NAMALWA (cell line): ENCODE data around the gene CFAP97D1.

Experiments used
- DNase-seq: peaks from one replicate; pipeline ENCODE4 v3.0.0-alpha.2; 2015; ENCODE audit warnings: low spot score

CFAP97D1 gene

GRCh38 chr17:43780135-43780534 lies at the start of gene CFAP97D1:
Gene CFAP97D1, plus strand, starts transcription at chr17:43780435. Its CDS starts 28 bp downstream, at chr17:43780463.
- DNase-seq, result no peak

- DNase-seq, result no peak
These were observed 47.3 kb upstream of the CFAP97D1 start for GRCh38 chr17:43732958-43733357.

- no peak for DNase-seq
These were observed 46.3 kb upstream of the CFAP97D1 start for GRCh38 chr17:43733956-43734355.

- DNase-seq, result no peak
These were observed 45.9 kb upstream of the CFAP97D1 start for GRCh38 chr17:43734376-43734775.

- no peak for DNase-seq
These were observed 43.8 kb upstream of the CFAP97D1 start for GRCh38 chr17:43736389-43736788.

GRCh38 chr17:43737722-43738121 lies 42.5 kb upstream of the CFAP97D1 start:
- no peak for DNase-seq

- DNase-seq, result no peak
These were observed 39.7 kb upstream of the CFAP97D1 start for GRCh38 chr17:43740541-43740940.

GRCh38 chr17:43741636-43742035 lies 38.6 kb upstream of the CFAP97D1 start:
- DNase-seq, result no peak

GRCh38 chr17:43745541-43745940 lies 34.7 kb upstream of the CFAP97D1 start:
- DNase-seq, result no peak

- no peak for DNase-seq
These were observed 30.1 kb upstream of the CFAP97D1 start for GRCh38 chr17:43750153-43750552.

GRCh38 chr17:43753493-43754129 lies 26.6 kb upstream of the CFAP97D1 start:
- DNase-seq, result no peak

GRCh38 chr17:43754947-43755346 lies 25.3 kb upstream of the CFAP97D1 start:
- DNase-seq, result no peak

- DNase-seq, result no peak
These were observed 24.8 kb upstream of the CFAP97D1 start for GRCh38 chr17:43755389-43755875.

GRCh38 chr17:43756201-43756600 lies 24.0 kb upstream of the CFAP97D1 start:
- no peak for DNase-seq

GRCh38 chr17:43757171-43757660 lies 23.0 kb upstream of the CFAP97D1 start:
- no peak for DNase-seq

GRCh38 chr17:43758086-43758485 lies 22.1 kb upstream of the CFAP97D1 start:
- no peak for DNase-seq

- DNase-seq, result no peak
These were observed 21.6 kb upstream of the CFAP97D1 start, which contains the start of gene SOST for GRCh38 chr17:43758497-43759174. Gene SOST, minus strand, starts transcription at chr17:43758791. Its CDS starts 50 bp downstream, at chr17:43758741.

- no peak for DNase-seq
These were observed 20.4 kb upstream of the CFAP97D1 start for GRCh38 chr17:43759836-43760235.

- DNase-seq, result peak; percentile 88
These were observed 19.9 kb upstream of the CFAP97D1 start for GRCh38 chr17:43760254-43760852.

GRCh38 chr17:43766413-43767052 lies 13.7 kb upstream of the CFAP97D1 start:
- peak; percentile 54 for DNase-seq

GRCh38 chr17:43767053-43767712 lies 13.1 kb upstream of the CFAP97D1 start:
- DNase-seq, result no peak

- no peak for DNase-seq
These were observed 12.5 kb upstream of the CFAP97D1 start for GRCh38 chr17:43767713-43768059.
